GM19397 (cell line): ENCODE measurements around the gene ACADS.
"Not testable (repeated sequence)": the region's sequence is repeated elsewhere in the genome, so short reads cannot be mapped to it uniquely, and the experiment has no call there.

Experiments used
- ATAC-seq: cut with Tn5 transposase; IDR thresholded peaks from one replicate; pipeline ENCODE4 v1.9.1; 2021; ENCODE audit warnings: mild to moderate bottlenecking, moderate library complexity; ENCODE audit not compliant: unreplicated experiment

ACADS gene

GRCh38 chr12:120725151-120725658 lies 421 bp upstream of the ACADS start:
- ATAC-seq, result peak; percentile 1

- ATAC-seq, result no peak
Observed at GRCh38 chr12:120726510-120726793, 826 bp downstream of the ACADS start.

- ATAC-seq, result no peak
Observed at GRCh38 chr12:120726961-120727360, 1.3 kb downstream of the ACADS start.

GRCh38 chr12:120732198-120732597 lies 6.6 kb downstream of the ACADS start:
- not testable (repeated sequence) for ATAC-seq

- no peak for ATAC-seq
Observed at GRCh38 chr12:120733574-120733973, 7.9 kb downstream of the ACADS start.

- no peak for ATAC-seq
Observed at GRCh38 chr12:120734210-120734609, 8.6 kb downstream of the ACADS start.

GRCh38 chr12:120735181-120735580 lies 9.6 kb downstream of the ACADS start:
- ATAC-seq, result no peak

GRCh38 chr12:120736404-120737331 lies 11.0 kb downstream of the ACADS start:
- no peak for ATAC-seq

GRCh38 chr12:120737557-120738251 lies 12.1 kb downstream of the ACADS start:
- no peak for ATAC-seq

- ATAC-seq, result no peak
Observed at GRCh38 chr12:120738252-120739030, 12.8 kb downstream of the ACADS start.

- no peak for ATAC-seq
Observed at GRCh38 chr12:120739031-120739762, 13.6 kb downstream of the ACADS start.

- no peak for ATAC-seq
Observed at GRCh38 chr12:120739821-120740613, 14.4 kb downstream of the ACADS start.

GRCh38 chr12:120740871-120741270 lies 15.2 kb downstream of the ACADS start:
- ATAC-seq, result no peak

GRCh38 chr12:120741476-120742421 lies 16.1 kb downstream of the ACADS start:
- no peak for ATAC-seq

- ATAC-seq, result no peak
Observed at GRCh38 chr12:120744922-120745493, 19.4 kb downstream of the ACADS start.

GRCh38 chr12:120748242-120748641 lies 22.6 kb downstream of the ACADS start:
- no peak for ATAC-seq

- ATAC-seq, result no peak
Observed at GRCh38 chr12:120749256-120749655, 23.6 kb downstream of the ACADS start.

GRCh38 chr12:120750806-120751205 lies 25.2 kb downstream of the ACADS start:
- ATAC-seq, result no peak
